ENCODE measurements around the gene MVD. TPM values are rescaled to one million over a fixed set of nuclear protein-coding genes. Genes with fewer than 3 reads are reported as not detected.
A peak's percentile ranks its signal among the peaks of the same experiment; 100 is the strongest.

The MVD gene
- total RNA-seq, 1 experiment from 2014 or later = 141 TPM

DNA sequence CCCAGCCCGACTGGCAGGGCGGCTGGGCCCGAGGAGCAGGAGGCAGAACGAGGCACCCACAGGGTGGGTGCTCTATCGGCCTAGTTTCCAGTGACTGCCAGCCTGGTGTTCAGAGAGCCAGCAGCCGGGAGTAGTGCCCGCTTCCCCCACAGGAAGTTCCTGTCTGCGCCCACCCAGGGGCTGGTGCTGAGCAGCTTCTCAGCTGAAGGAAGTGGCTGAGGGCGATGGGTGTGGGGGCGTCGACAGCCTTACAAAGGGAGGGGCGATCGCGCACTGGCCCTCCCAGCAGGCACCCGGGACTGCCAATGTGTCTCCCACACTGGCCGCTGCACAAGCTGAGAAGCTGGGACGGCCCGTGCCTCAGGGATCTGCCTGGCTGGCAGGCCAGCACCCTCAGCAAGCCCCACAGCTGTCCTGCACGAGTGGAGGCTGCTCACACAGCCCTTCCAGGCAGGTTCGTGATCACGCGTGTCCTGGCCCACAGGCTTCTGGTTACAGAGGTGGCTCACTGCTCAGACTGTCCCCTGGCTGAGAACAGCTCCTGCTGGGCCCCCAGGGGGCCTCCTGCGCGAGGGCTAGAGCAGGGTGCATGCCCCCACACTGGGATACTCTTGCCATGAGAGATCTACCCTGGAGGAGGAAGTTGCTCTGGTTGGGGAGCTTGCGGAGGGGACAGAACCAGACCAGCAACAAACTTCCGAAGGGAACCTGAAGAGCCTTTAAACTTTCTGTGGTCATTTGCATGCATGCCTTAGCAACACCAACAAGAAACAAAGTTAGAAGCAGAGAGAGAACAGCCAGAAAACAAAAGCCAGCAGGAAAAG is 40.8 kb upstream of the MVD start:
- Mint-ChIP-seq H3K4me1 (ENCODE audit: low read depth, unreplicated experiment) (peaks cover 7% of the 10 kb centered on the region), H3K27ac (ENCODE audit: unreplicated experiment) (no peak overlapping the region), H3K36me3 (ENCODE audit: insufficient read depth, unreplicated experiment) (peaks cover 24% of the 10 kb centered on the region), H3K4me3 (ENCODE audit: unreplicated experiment) (peak overlapping the region; percentile 82), H3K9me3 (ENCODE audit: unreplicated experiment) (no peaks in the 10 kb centered on the region), H3K27me3 (ENCODE audit: insufficient read depth, unreplicated experiment) (no peaks in the 10 kb centered on the region)
- no TSS peak for BruUV-seq (replicated peaks)
- Histone ChIP-seq H3K4me1 (peaks cover 9% of the 10 kb centered on the region; the same call in 1 of the 2 replicates), H3K4me3 (ENCODE audit: low read depth, low read length) (no peak overlapping the region), H3K27me3 (replicated peaks; ENCODE audit: control insufficient read depth, insufficient read depth, low read length) (no peaks in the 10 kb centered on the region), H3K9me3 (no peaks in the 10 kb centered on the region), H3K36me3 (ENCODE audit: control insufficient read depth, insufficient read depth, low read length) (peaks cover 2% of the 10 kb centered on the region; the same call in 1 of the 2 replicates)
- ChIA-PET CTCF (no interaction called here), POLR2A (no interaction called here)
- TF ChIP-seq, protein P1, sequence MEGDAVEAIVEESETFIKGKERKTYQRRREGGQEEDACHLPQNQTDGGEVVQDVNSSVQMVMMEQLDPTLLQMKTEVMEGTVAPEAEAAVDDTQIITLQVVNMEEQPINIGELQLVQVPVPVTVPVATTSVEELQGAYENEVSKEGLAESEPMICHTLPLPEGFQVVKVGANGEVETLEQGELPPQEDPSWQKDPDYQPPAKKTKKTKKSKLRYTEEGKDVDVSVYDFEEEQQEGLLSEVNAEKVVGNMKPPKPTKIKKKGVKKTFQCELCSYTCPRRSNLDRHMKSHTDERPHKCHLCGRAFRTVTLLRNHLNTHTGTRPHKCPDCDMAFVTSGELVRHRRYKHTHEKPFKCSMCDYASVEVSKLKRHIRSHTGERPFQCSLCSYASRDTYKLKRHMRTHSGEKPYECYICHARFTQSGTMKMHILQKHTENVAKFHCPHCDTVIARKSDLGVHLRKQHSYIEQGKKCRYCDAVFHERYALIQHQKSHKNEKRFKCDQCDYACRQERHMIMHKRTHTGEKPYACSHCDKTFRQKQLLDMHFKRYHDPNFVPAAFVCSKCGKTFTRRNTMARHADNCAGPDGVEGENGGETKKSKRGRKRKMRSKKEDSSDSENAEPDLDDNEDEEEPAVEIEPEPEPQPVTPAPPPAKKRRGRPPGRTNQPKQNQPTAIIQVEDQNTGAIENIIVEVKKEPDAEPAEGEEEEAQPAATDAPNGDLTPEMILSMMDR (IDR thresholded peaks at IDR 0.05; ENCODE audit: insufficient read depth in 1 of 2, low read depth in 1 of 2, low read length in 1 of 2, severe bottlenecking in 1 of 2, unreplicated experiment in 1 of 2) = no peak
- no peak for DNase-seq
- intact Hi-C loops (cut with micrococcal nuclease; ENCODE audit: unreplicated experiment) = no loop called here

DNA sequence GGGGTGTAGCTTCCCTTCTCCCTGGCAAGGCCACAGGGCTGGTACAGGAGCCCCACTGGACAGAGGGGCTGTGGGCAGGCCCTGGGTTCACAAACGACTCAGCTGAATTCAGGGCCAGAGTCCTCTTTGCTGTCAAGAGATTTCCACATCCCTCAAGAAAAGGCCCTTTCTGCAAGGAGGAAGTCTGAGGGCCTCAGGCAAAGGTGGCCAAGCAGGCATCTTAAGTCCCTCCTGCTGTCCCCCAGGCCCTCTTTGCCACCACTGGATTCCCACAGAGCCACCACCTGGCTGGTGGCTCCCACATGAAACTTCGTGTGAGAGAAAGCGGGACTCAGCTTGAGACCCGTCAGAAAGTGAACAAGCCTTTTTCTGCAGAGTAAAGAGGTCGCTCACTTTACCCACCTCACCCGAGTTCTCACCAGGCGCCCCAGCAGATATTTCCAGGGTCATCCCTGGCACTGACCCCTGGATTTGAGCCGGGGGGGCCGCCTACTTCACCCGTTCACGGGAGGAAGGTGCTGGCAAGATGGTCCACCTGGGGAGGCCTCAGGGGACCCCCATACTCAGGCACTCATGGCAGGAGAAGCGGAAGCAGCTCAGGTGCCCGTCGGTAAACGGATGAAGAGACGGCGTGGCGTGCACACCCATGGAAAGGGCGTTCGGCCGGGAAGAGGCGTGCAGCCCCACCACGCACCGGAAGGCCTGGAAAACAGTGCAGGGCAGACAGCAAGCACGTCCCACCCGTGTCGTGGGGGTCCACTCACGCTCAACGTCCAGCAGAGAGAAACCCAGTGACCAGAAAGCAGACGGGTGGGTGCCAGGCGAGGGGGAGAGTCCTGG is 39.7 kb upstream of the MVD start:
- BruUV-seq (replicated peaks) = no TSS peak
- Mint-ChIP-seq H3K4me1 (ENCODE audit: low read depth, unreplicated experiment) (peaks cover 6% of the 10 kb centered on the region), H3K9me3 (ENCODE audit: unreplicated experiment) (no peaks in the 10 kb centered on the region), H3K27me3 (ENCODE audit: insufficient read depth, unreplicated experiment) (no peaks in the 10 kb centered on the region), H3K4me3 (ENCODE audit: unreplicated experiment) (no peak overlapping the region), H3K36me3 (ENCODE audit: insufficient read depth, unreplicated experiment) (peaks cover 21% of the 10 kb centered on the region), H3K27ac (ENCODE audit: unreplicated experiment) (no peak overlapping the region)
- ChIA-PET POLR2A (no interaction called here), CTCF (interaction anchor here (1.0 kb wide), 1 partner anchor 35 kb away, joined by 3 read pairs; no protein-coding TSS in a partner anchor)
- no peak overlapping the region for H3K4me3 ChIP-seq (ENCODE audit: low read depth, low read length)
- no peak for DNase-seq
- intact Hi-C loops (cut with micrococcal nuclease; ENCODE audit: unreplicated experiment) = no loop called here
- TF ChIP-seq, protein P1 (IDR thresholded peaks at IDR 0.05; ENCODE audit: insufficient read depth in 1 of 2, low read depth in 1 of 2, low read length in 1 of 2, severe bottlenecking in 1 of 2, unreplicated experiment in 1 of 2) = no peak
- no peaks in the 10 kb centered on the region for H3K27me3 ChIP-seq (replicated peaks; ENCODE audit: control insufficient read depth, insufficient read depth, low read length)
- peaks cover 9% of the 10 kb centered on the region; the same call in 1 of the 2 replicates for H3K4me1 ChIP-seq
- H3K36me3 ChIP-seq (ENCODE audit: control insufficient read depth, insufficient read depth, low read length) = peaks cover 2% of the 10 kb centered on the region; the same call in 1 of the 2 replicates
- no peaks in the 10 kb centered on the region for H3K9me3 ChIP-seq

DNA sequence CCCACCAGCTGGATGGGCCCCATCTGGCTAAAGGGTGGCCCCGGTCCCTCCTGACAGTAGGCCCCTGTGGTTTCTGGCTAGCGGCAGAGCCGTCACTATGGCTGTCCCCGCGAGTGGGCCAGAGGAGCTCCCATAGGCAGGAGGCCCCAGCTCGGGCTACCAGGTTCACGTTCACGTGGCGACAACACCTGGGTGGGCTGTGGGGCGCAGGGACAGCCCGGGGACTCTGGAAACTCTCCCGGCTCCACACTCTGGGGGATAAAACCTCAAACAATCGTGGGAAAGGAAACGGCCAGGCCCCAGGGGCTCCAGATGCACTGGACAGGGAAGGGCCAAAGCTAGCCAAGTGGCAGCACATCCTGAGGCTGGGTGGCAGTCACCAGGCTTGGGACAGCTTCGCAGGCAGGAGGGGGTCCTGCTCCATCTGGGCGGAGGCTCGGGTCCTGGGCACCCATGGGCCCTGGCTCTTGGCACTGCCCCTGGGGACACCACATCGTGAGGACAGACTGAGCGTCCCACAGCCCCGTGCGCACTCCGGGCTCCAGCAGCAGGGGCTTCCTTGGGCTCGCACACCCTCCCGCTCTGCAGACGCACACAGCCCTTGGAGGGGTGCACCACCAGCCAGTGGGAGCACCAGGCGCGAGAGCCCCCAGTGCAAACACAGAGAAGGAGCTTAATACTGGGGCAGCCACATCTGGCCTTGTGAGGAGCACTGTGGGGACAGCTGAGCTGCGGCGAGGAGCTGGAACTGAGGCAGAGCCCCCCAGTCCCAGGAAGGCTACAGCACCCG is 38.9 kb upstream of the MVD start:
- no peak overlapping the region for H3K4me3 ChIP-seq (ENCODE audit: low read depth, low read length)
- Mint-ChIP-seq H3K4me3 (ENCODE audit: unreplicated experiment) (no peak overlapping the region), H3K27ac (ENCODE audit: unreplicated experiment) (no peak overlapping the region), H3K4me1 (ENCODE audit: low read depth, unreplicated experiment) (no peaks in the 10 kb centered on the region), H3K36me3 (ENCODE audit: insufficient read depth, unreplicated experiment) (peaks cover 13% of the 10 kb centered on the region), H3K27me3 (ENCODE audit: insufficient read depth, unreplicated experiment) (no peaks in the 10 kb centered on the region), H3K9me3 (ENCODE audit: unreplicated experiment) (no peaks in the 10 kb centered on the region)
- H3K27me3 ChIP-seq (replicated peaks; ENCODE audit: control insufficient read depth, insufficient read depth, low read length) = no peaks in the 10 kb centered on the region
- H3K36me3 ChIP-seq (ENCODE audit: control insufficient read depth, insufficient read depth, low read length) = peaks cover 2% of the 10 kb centered on the region; the same call in 1 of the 2 replicates
- ChIA-PET POLR2A (no interaction called here), CTCF (interaction anchor here (1.0 kb wide), 1 partner anchor 36 kb away, joined by 3 read pairs; no protein-coding TSS in a partner anchor)
- intact Hi-C loops (cut with micrococcal nuclease; ENCODE audit: unreplicated experiment) = no loop called here
- H3K9me3 ChIP-seq = no peaks in the 10 kb centered on the region
- TF ChIP-seq, protein P1 (IDR thresholded peaks at IDR 0.05; ENCODE audit: insufficient read depth in 1 of 2, low read depth in 1 of 2, low read length in 1 of 2, severe bottlenecking in 1 of 2, unreplicated experiment in 1 of 2) = no peak
- BruUV-seq (replicated peaks) = no TSS peak
- H3K4me1 ChIP-seq = peaks cover 9% of the 10 kb centered on the region; the same call in 1 of the 2 replicates
- DNase-seq = no peak

Measured in Caco-2 (cell line).